Transverse colon (tissue), 4 donors: ENCODE measurements around the gene ATL1. TPM values are rescaled to one million over a fixed set of nuclear protein-coding genes. Genes with fewer than 3 reads are reported as not detected.

Source experiments
- DNase-seq: peaks from one replicate; pipeline ENCODE4 v3.0.0-alpha.2; 2019
- H3K27ac ChIP-seq, 4 donors: fragments of 200-600 bp; sonication (generic); 2 replicates each; pipeline ENCODE4 v1.5.1; 2016 to 2018; ENCODE audit warnings: inconsistent platforms in 4 of 4
- H3K27me3 ChIP-seq: fragments of 200-600 bp; sonication (generic); 2 replicates; pipeline ENCODE4 v1.5.1; 2017; ENCODE audit warnings: inconsistent platforms
- H3K36me3 ChIP-seq, 4 donors: fragments of 200-600 bp; sonication (generic); 2 replicates each; pipeline ENCODE4 v1.5.1; 2017 to 2019; ENCODE audit warnings: inconsistent platforms in 4 of 4
- H3K4me1 ChIP-seq, 4 donors: fragments of 200-600 bp; sonication (generic); 2 replicates each; pipeline ENCODE4 v1.5.1; 2017 to 2020; ENCODE audit warnings: inconsistent platforms in 4 of 4
- H3K4me3 ChIP-seq, 4 donors: fragments of 200-600 bp; sonication (generic); 1 replicate in 1 of 4; 2 replicates in 3 of 4; pipeline versions ENCODE4 v1.5.1 to v1.6.1; 2017 to 2019; ENCODE audit warnings: inconsistent platforms in 4 of 4
- H3K9me3 ChIP-seq, 2 donors: fragments of 200-600 bp; sonication (generic); 2 replicates each; pipeline ENCODE4 v1.5.1; 2017 to 2019; ENCODE audit warnings: inconsistent platforms in 2 of 2
- EP300 ChIP-seq: sonication (generic); formaldehyde crosslinking; IDR thresholded peaks from one replicate; pipeline ENCODE4 v1.6.1; 2017; ENCODE audit warnings: antibody characterized with exemption, low read depth
- POLR2A ChIP-seq: fragments of 450-650 bp; IDR thresholded peaks from one replicate; pipeline ENCODE4 v1.6.1; 2016; ENCODE audit warnings: antibody characterized with exemption, mild to moderate bottlenecking, moderate library complexity
- POLR2AphosphoS5 ChIP-seq, 3 donors: sonication (generic); formaldehyde crosslinking; IDR thresholded peaks; one replicate each; pipeline ENCODE4 v1.6.1; 2016; ENCODE audit warnings: antibody characterized with exemption in 3 of 3
- WGBS, 2 donors: methylation state at CpG; one replicate each; pipeline ENCODE4 v1.1.5; 2018; ENCODE audit warnings: low coverage in 1 of 2; 5-methylcytosine and 5-hydroxymethylcytosine counted together
- in situ Hi-C, 4 donors: fragments of 200-750 bp; cut with MboI; loops; one replicate each; pipeline versions ENCODE4 v1.15.0 to v1.15.1; 2017; ENCODE audit warnings: low sequenced_read_pairs in 3 of 4, low pct_ligation_motif_present in 1 of 4, low pct_unique_long_range_greater_than_20kb in 1 of 4
- intact Hi-C: fragments of 100-400 bp; cut with DNase I; formaldehyde crosslinking; loops from one replicate; pipeline ENCODE4 v1.15.1; 2023; ENCODE audit warnings: low total_unique reads
- total RNA-seq, 4 donors: library from RNA; depleted of rRNA; stranded (reverse); fragments of >200 nt; gene quantifications; one replicate each; pipeline ENCODE4 v1.1.0, GENCODE V29; 2016
- TF ChIP-seq, protein P1 (sequence below), 5 experiments: fragments of 200-600 bp in 3 of 5; fragments of 450-650 bp in 2 of 5; sonication (generic) in 3 of 5; IDR thresholded peaks; 1 replicate in 2 of 5; 2 replicates in 3 of 5; pipeline ENCODE4 v1.5.1; 2016 to 2017; ENCODE audit warnings: antibody characterized with exemption in 5 of 5, inconsistent platforms in 3 of 5, mild to moderate bottlenecking in 2 of 5, moderate library complexity in 1 of 5

Gene ATL1
- total RNA-seq, 4 donors from 2014 or later: 1.1 to 14.1 (median 11.4) TPM; not detected in 1

DNA sequence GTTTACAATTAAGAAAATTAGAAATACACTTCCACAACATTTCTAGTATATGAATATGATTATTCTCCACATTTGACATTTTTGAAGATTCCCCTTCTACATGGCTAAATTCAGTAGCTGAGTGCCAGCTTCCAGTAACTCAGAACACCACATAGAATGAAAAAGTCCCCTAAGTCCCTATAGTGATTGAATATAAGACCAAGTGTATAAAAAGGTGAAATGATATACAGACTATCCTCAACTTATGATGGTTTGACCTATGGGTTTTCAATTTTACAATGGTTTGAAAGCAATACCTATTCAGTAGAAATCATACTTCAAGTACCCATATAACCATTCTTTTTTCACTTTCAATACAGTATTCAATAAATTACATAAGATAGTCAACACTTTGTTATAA, 15.8 kb downstream of the ATL1 start:
- intact Hi-C loops: no loop called here
- Histone ChIP-seq H3K4me1 (peaks cover 0 to 3% (median 0%) of the 10 kb centered on the region in 4 donors), H3K9me3 (peaks cover 4% of the 10 kb centered on the region in 2 donors), H3K27ac (no peak overlapping the region), H3K27me3 (no peaks in the 10 kb centered on the region), H3K4me3 (no peak overlapping the region), H3K36me3 (no peaks in the 10 kb centered on the region)
- in situ Hi-C loops: no loop called here
- DNase-seq: no peak
- TF ChIP-seq POLR2A: no peak
- no peak for TF ChIP-seq POLR2AphosphoS5 (IDR thresholded peaks at IDR 0.05)
- TF ChIP-seq EP300: no peak
- TF ChIP-seq, protein P1, sequence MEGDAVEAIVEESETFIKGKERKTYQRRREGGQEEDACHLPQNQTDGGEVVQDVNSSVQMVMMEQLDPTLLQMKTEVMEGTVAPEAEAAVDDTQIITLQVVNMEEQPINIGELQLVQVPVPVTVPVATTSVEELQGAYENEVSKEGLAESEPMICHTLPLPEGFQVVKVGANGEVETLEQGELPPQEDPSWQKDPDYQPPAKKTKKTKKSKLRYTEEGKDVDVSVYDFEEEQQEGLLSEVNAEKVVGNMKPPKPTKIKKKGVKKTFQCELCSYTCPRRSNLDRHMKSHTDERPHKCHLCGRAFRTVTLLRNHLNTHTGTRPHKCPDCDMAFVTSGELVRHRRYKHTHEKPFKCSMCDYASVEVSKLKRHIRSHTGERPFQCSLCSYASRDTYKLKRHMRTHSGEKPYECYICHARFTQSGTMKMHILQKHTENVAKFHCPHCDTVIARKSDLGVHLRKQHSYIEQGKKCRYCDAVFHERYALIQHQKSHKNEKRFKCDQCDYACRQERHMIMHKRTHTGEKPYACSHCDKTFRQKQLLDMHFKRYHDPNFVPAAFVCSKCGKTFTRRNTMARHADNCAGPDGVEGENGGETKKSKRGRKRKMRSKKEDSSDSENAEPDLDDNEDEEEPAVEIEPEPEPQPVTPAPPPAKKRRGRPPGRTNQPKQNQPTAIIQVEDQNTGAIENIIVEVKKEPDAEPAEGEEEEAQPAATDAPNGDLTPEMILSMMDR (IDR thresholded peaks at IDR 0.05): no peak

DNA sequence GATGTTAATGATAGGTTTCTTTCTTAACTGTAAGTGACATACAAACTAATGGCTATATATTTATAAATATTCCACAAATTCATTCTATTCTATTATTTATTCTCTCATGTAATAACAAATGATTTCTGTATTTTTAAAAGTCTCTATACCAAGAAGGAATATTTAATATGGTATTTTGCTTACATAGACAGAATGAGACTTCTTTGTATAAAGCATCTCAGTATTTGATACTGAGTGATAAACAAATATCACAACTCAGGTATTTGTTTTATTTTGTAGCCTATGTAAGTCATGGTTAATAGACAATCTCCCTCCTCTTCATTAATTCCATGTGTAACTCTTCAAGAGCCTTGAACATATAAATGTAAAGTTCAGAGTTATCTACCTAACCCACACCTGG, 18.0 kb downstream of the ATL1 start:
- peaks cover 0 to 3% (median 0%) of the 10 kb centered on the region in 4 donors for H3K4me1 ChIP-seq
- in situ Hi-C loops (no loop called here), intact Hi-C loops (no loop called here)
- no peaks in the 10 kb centered on the region for H3K36me3 ChIP-seq
- no peak overlapping the region for H3K4me3 ChIP-seq
- no peaks in the 10 kb centered on the region for H3K27me3 ChIP-seq
- TF ChIP-seq POLR2A: no peak
- TF ChIP-seq, protein P1 (IDR thresholded peaks at IDR 0.05): no peak
- TF ChIP-seq POLR2AphosphoS5 (IDR thresholded peaks at IDR 0.05): no peak
- TF ChIP-seq EP300: no peak
- DNase-seq: no peak
- no peaks in the 10 kb centered on the region for H3K9me3 ChIP-seq
- no peak overlapping the region for H3K27ac ChIP-seq

DNA sequence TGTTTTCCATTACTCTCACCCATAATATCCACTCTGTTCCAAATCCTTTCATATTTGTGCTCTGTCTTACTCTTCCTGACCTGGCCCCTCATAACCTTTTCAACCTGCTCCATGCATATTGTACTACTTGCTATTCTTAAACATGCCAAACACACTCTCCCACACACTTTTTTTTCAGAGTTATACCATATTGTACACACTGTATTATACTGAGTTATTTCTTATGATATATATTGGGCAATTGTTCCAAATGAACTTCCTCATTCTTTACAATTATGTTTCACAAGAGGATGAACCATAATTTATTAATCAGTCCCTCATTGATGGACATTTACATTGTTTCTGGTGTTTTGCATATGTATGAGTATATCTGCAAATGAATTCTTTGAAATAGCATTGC, 18.5 kb downstream of the ATL1 start:
- TF ChIP-seq POLR2A: no peak
- no peak for TF ChIP-seq POLR2AphosphoS5 (IDR thresholded peaks at IDR 0.05)
- TF ChIP-seq, protein P1 (IDR thresholded peaks at IDR 0.05): no peak
- TF ChIP-seq EP300: no peak
- Histone ChIP-seq H3K4me1 (peaks cover 0 to 3% (median 0%) of the 10 kb centered on the region in 4 donors), H3K36me3 (no peaks in the 10 kb centered on the region), H3K9me3 (no peaks in the 10 kb centered on the region), H3K27ac (no peak overlapping the region), H3K4me3 (no peak overlapping the region), H3K27me3 (no peaks in the 10 kb centered on the region)
- DNase-seq: no peak
- intact Hi-C loops (no loop called here), in situ Hi-C loops (no loop called here)

DNA sequence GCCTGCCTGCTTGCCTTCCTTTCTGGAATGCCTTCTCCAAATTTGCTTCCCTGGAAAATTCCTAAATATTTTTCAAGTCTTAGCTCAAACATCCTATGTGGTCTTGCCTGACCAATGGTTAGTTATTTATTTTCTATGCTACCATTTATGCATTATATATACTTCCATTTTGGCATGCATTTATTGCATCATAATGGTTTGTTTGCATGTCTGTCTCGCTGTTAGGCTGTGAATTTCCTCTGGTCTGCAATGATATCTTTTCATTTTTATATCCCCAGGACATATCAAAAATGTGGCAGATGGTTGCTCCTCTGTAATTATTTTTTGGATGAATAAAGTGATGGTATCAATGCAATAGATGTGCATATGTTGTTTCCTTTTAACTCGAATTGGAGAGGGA, 30.5 kb downstream of the ATL1 start:
- TF ChIP-seq POLR2A: no peak
- TF ChIP-seq, protein P1 (IDR thresholded peaks at IDR 0.05): no peak
- WGBS, 2 donors: 80 to 85% methylated on average over 2 of the region's 2 CpGs
- intact Hi-C loops (no loop called here), in situ Hi-C loops (no loop called here)
- no peaks in the 10 kb centered on the region for H3K27me3 ChIP-seq
- H3K27ac ChIP-seq: no peak overlapping the region
- H3K4me3 ChIP-seq: no peak overlapping the region
- DNase-seq: no peak
- H3K4me1 ChIP-seq: no peaks in the 10 kb centered on the region
- no peaks in the 10 kb centered on the region for H3K36me3 ChIP-seq
- no peaks in the 10 kb centered on the region for H3K9me3 ChIP-seq
